Right hindlimb (tissue), 1 donor: Measurements from ENCODE around the gene ADAM30.
"Not testable (repeated sequence)": the region's sequence is repeated elsewhere in the genome, so short reads cannot be mapped to it uniquely, and the experiment has no call there.

Experiments used
- DNase-seq: peaks from one replicate; pipeline ENCODE4 v3.0.0-alpha.2; 2018

Gene ADAM30

GRCh38 chr1:119873135-119874015 is 22.9 kb downstream of the ADAM30 start:
- peak; percentile 83 for DNase-seq

- DNase-seq: no peak
These were observed 24.4 kb downstream of the ADAM30 start for GRCh38 chr1:119871881-119872280.

- peak; percentile 87 for DNase-seq
These were observed 25.3 kb downstream of the ADAM30 start for GRCh38 chr1:119870917-119871596.

- DNase-seq: no peak
These were observed 26.3 kb downstream of the ADAM30 start for GRCh38 chr1:119869995-119870394.

GRCh38 chr1:119868176-119868575 is 28.1 kb downstream of the ADAM30 start:
- DNase-seq: no peak

- DNase-seq: no peak
These were observed 29.9 kb downstream of the ADAM30 start for GRCh38 chr1:119866451-119866850.

- no peak for DNase-seq
These were observed 30.7 kb downstream of the ADAM30 start for GRCh38 chr1:119865627-119866026.

- DNase-seq: no peak
These were observed 34.0 kb downstream of the ADAM30 start for GRCh38 chr1:119862276-119862675.

- DNase-seq: no peak
These were observed 34.8 kb downstream of the ADAM30 start for GRCh38 chr1:119861547-119861946.

- DNase-seq: no peak
These were observed 36.7 kb downstream of the ADAM30 start for GRCh38 chr1:119859647-119860046.

GRCh38 chr1:119858556-119859214 is 37.6 kb downstream of the ADAM30 start:
- not testable (repeated sequence) for DNase-seq

- DNase-seq: no peak
These were observed 38.2 kb downstream of the ADAM30 start for GRCh38 chr1:119858126-119858525.

GRCh38 chr1:119853155-119853554 is 43.2 kb downstream of the ADAM30 start:
- DNase-seq: no peak

GRCh38 chr1:119844206-119844605 is 52.1 kb downstream of the ADAM30 start:
- not testable (repeated sequence) for DNase-seq
